ENCODE data around the gene WNT9B.
A peak's percentile ranks its signal among the peaks of the same experiment; 100 is the strongest.

Gene WNT9B

GRCh38 chr17:46851029-46851741, at the start of gene WNT9B:
Gene WNT9B (plus strand): TSS chr17:46851583. CDS start chr17:46851639, 56 bp downstream.
- DNase-seq (ENCODE audit: low spot score), result no peak

- DNase-seq (ENCODE audit: low spot score), result no peak
These were observed 48.6 kb upstream of the WNT9B start for GRCh38 chr17:46802800-46803199.

DNA sequence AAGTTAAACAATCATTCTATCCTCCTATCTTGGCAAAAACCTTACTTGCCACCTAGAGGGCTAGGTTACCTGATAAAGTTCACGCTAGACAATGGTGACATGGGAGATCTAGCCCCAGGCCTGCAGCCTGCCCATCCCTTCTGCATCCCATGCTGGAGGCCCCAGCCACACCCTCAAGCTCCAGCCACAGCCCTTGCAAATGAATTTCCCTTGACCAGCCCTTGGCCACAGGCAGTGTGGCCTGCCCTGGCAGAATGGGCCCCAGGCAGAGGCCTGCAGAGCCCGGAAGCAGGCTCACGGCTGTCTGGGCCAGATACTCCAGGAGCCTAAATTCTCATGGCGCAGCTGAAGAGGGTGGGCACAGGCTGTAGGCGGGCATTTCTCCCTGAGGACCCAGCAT, 47.8 kb upstream of the WNT9B start:
- DNase-seq (ENCODE audit: low spot score), result no peak

GRCh38 chr17:46805771-46806170, 45.6 kb upstream of the WNT9B start:
- no peak for DNase-seq (ENCODE audit: low spot score)

DNA sequence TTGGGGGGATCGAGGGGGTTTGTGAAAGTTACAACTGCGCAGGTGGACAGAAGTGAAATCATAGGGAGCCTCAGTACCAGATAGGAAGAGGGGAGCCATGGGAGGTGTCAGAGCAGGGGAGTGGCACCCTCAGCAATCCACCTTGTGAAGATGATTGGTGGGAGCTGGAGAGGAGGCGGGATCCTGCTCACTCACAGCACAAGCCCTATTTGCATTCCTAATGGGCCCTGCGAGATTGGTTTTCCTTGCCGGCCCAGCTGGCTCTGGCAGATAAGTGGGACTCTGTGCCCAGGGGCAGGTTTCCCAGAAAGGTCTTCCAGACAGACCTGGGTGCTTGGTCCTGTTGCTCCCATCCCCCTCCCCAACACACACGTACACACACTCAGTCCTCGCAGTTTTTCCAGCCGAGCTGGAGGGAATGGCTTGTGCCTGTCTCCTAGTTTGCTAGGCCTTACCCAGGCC, 42.2 kb upstream of the WNT9B start:
- no peak for DNase-seq (ENCODE audit: low spot score)

GRCh38 chr17:46810837-46811236, 40.5 kb upstream of the WNT9B start:
- DNase-seq (ENCODE audit: low spot score), result no peak

- no peak for DNase-seq (ENCODE audit: low spot score)
These were observed 39.3 kb upstream of the WNT9B start for GRCh38 chr17:46811978-46812583.

DNA sequence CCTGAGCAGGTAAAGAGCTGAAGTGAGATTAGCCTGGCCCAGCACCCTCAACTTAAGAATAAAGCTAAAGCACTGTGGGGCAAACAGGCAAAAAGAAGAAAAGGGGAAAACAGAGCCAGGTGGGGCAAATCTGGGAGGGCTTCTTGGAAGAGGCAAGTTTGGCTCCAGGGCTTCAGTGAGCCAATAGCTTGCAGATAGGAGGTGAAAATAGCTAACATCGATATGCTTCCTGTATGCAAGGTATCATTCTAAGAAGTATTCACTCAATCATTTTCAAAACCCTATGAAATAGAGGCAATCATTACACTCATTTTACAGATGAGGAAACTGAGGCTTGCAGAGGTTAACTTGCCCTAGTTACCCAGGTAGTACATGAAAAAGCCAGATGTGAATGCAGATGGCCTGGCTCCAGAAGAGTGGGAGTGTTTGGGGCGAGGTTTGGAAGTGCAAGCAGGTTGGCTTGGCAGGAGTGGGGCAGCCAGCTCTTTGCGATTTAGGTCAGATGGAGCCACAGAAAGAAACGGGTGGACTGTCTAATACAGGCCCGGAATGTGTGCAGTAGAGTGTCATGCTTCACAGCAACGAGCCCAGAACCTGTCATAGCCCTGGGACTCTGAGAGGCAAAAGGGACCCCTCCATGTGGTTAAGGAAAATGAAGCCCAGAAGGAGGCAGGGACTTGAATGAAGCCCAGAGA, 38.6 kb upstream of the WNT9B start:
- no peak for DNase-seq (ENCODE audit: low spot score)

- DNase-seq (ENCODE audit: low spot score), result no peak
These were observed 37.5 kb upstream of the WNT9B start for GRCh38 chr17:46813920-46814319.

DNA sequence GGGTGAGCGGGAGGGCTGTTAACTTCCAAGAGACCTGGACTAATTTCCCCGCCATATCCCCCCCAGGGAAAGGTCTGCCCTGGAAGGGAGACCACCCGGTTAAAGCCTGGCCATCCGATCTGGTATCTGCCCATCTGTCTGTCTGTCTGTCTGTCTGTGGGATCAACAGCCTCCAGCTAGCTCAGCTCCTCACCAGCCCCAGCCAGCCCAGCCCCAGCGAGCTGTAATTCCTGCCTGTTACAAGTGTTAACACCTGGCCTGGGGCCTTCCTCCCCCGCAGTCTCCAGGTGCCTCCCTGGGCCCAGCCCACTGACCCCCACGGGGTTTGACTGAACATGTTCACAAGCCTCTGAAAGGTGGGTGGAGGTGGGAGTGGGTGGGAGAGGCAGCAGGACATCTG, 36.9 kb upstream of the WNT9B start:
- DNase-seq (ENCODE audit: low spot score), result no peak

DNA sequence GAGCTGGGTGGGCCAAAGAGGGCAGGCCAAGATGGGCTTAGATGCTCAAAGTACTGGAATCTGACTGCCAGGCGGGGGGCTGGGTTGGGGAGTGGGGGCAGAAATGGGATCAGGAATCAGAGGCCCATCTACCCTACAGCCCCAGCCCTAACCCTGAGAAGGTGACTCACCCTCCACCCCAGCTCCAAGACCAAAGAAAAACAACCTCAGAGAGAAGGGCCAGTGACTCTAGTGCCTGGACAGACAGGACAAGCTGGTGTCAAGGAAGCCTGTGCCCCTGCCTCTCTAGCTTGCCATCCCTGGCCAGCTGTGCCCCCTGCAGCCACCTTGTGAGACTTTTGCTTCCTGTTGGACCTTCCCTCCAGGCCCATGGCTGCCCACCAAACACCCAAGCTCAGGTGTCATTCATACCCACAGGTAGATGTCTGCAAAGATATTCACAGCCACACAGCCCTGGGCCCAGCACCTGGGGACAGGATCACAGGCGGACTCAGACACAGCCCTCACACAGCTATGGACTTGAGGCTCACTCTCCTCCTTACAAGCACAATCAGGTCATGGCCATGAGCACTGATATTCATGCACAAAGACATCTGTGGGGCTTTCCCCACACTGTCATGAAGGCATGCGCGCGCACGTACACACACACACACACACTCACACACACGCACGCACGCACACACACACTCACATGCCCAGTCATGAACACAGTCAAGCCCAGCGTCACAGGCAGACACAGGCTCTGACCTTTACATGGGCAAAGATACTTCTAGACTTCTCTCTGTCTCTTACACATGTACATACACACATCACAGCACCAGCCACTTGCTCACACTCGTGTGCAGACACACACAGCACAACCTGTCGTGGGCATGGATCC, 35.7 kb upstream of the WNT9B start:
- DNase-seq (ENCODE audit: low spot score), result no peak

GRCh38 chr17:46817151-46817900, 34.1 kb upstream of the WNT9B start:
- no peak for DNase-seq (ENCODE audit: low spot score)

DNA sequence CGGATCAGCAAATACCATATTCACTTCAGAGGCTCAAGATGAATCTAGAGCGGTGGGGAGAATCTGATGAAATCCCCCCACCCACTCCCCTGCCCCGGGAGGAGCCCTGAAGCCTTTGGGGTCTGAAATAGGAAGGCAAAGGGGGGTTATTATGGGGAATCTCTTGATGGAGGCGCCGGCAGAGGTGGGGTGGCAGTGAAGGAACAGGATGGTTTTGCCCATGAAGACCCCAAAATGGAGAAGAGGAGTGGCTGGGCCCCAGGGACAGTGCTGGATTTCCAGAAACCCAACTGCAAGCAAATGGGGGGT, 33.5 kb upstream of the WNT9B start:
- no peak for DNase-seq (ENCODE audit: low spot score)

- DNase-seq (ENCODE audit: low spot score), result peak; percentile 50
These were observed 33.0 kb upstream of the WNT9B start, which contains the start of gene WNT3 for GRCh38 chr17:46818316-46818928. Gene WNT3 (minus strand): TSS chr17:46818692. CDS start chr17:46818597, 95 bp downstream.

GRCh38 chr17:46818929-46819859, 32.2 kb upstream of the WNT9B start:
- no peak for DNase-seq (ENCODE audit: low spot score)

DNA sequence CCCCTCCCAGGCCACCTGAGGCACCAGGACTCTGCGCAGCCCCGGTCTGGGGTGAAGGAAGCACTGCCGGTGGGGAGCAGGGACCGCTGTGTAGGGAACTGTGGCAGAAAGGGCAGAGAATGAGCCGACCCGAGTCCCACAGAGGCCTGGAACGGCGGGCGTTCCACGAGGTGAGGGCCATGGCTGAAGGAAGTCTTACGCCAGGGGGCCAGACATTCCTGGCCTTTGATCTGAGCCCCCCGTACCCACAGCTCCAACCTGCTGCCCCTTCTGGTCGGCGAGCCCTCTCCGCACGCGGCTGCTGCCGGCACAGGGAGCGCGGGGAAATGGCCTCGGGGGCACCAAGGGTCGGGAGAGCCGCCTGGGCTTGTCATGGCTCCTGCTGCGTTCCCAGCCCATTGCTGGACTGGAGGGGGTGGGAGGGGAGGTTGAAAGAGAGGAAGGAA, 31.5 kb upstream of the WNT9B start:
- DNase-seq (ENCODE audit: low spot score), result no peak

GRCh38 chr17:46820592-46821450, 30.6 kb upstream of the WNT9B start:
- DNase-seq (ENCODE audit: low spot score), result no peak

GRCh38 chr17:46821482-46822387, 29.6 kb upstream of the WNT9B start:
- DNase-seq (ENCODE audit: low spot score), result no peak

All from CD4-positive, alpha-beta T cell treated with Interleukin-2 at 100 ng/mL for 4 hours (primary cell).